ENCODE data around the gene UBXN10.

UBXN10 gene

DNA sequence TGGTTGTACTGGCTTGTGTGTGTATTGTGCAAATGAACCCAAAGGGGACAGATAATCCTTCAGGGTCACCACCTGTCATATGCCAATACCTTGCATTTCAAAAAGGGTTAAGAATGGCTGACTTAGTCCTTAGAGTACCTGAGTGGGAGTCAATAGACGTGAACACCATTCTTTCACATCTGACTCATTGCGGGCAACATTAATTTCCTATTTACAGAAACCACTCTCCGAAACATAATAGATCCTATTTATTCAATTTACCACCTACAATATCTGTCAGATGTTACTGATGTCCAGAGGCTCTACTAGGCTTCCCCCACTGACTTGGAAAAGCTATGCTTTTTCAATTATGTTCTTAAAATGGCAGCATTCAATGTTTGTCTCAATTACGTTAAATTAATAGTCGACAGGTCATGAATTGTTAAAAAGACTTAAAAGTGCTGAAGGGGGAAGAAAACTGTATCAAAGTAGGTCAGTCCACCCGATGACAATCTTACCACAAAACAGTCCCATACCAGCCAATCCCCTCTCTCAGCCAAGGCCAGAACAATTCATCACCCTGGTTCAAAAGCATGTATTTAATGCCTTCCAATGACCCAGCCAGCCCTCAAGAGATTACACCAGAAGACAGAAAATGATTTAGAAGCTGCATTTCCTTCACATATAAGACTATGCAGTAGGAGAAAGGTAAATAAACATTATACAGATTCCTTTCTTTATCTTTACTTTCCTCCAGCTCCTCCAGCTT is 49.1 kb downstream of the UBXN10 start:
- DNase-seq (ENCODE audit: low spot score): no peak

DNA sequence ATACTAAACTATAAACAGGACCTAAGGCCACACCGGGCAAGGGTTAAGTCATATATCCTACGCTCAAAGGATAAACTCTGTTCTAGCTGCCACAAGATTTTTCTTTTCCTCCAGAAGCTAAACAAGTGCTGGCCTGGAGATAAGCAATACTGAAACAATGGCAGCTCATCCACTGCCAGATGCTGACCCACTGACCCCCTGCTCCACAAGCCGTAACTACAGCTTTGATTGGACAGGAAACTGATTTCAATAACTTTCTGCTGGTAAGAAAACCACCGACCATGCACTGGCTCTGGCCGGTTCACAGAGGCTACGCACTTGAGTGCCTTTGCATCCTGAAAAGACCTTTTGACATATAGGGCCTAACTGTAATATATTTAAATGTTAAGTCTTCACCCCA is 51.8 kb downstream of the UBXN10 start:
- no peak for DNase-seq (ENCODE audit: low spot score)

DNA sequence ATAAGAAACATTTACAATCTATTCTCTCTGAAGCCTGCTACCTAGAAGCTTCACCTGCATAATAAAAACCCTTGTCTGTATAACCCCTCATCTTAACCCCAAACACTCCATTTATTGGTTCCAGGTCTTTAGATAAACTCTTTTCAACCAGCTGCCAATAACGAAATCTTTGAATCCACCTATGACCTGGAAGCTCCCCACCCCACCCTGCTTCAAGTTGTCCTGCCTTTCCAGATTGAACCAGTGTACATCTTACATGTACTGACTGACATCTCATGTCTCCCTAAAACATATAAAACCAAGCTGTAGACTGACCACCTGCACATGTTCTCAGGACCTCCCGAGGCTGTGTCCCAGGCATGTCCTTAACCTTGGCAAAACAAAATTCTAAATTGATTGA is 54.1 kb downstream of the UBXN10 start:
- no peak for DNase-seq (ENCODE audit: low spot score)

DNA sequence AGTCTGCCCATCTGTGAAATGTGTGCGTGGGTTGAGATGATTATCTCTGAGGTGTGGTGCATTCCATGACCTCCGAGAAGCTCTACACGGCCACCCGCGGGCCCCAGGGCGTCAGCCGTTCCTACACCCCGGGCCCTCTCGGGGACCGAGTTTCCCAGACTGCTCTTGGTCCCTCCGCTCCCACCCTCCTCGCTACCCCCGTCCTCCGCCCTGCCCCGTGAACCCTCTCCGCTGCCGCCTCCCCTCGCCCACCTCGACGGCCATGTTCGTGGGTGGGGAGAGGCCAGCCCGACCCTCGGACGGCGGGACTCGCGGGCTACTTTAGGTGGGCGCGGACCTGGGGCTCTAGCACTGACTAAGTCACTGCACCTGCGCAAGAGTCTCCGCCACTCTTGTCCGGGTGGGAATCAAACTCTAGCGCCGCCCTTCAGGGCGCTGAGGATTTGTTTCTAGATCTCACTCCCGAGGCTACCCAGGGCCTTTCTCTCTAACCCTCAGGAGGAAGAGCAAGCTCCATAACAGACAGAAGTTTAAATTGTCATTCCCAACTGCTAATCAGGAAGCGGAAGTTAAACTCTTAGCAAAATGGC is 57.1 kb downstream of the UBXN10 start:
- no peak for DNase-seq (ENCODE audit: low spot score)
